Parathyroid adenoma (tissue), 2 donors: Measurements from ENCODE around the gene GCNT1.

Experiments used
- H2AFZ ChIP-seq: fragments of 300-600 bp; sonication (generic); one replicate; pipeline ENCODE4 v1.7.0; 2017; ENCODE audit warnings: antibody characterized with exemption, mild to moderate bottlenecking
- H3K27ac ChIP-seq: fragments of 300-600 bp; sonication (generic); one replicate; pipeline ENCODE4 v1.7.0; 2017
- H3K27me3 ChIP-seq: fragments of 300-600 bp; sonication (generic); one replicate; pipeline ENCODE4 v1.7.0; 2017; ENCODE audit warnings: low read length; ENCODE audit not compliant: control insufficient read depth, insufficient read depth
- H3K36me3 ChIP-seq: fragments of 300-600 bp; sonication (generic); one replicate; pipeline ENCODE4 v1.7.0; 2017; ENCODE audit warnings: low read length; ENCODE audit not compliant: control insufficient read depth, insufficient read depth
- H3K4me1 ChIP-seq: fragments of 300-600 bp; sonication (generic); one replicate; pipeline ENCODE4 v1.7.0; 2017; ENCODE audit warnings: control low read depth
- H3K4me2 ChIP-seq: fragments of 300-600 bp; sonication (generic); one replicate; pipeline ENCODE4 v1.7.0; 2017; ENCODE audit warnings: low read length
- H3K4me3 ChIP-seq: fragments of 300-600 bp; sonication (generic); one replicate; pipeline ENCODE4 v1.7.0; 2017; ENCODE audit warnings: low read depth, low read length
- H3K79me2 ChIP-seq: fragments of 300-600 bp; sonication (generic); one replicate; pipeline ENCODE4 v1.7.0; 2017; ENCODE audit warnings: control low read depth
- H3K9ac ChIP-seq: fragments of 300-600 bp; sonication (generic); one replicate; pipeline ENCODE4 v1.7.0; 2017; ENCODE audit warnings: mild to moderate bottlenecking
- H3K9me3 ChIP-seq: fragments of 300-600 bp; sonication (generic); one replicate; pipeline ENCODE4 v1.7.0; 2017; ENCODE audit warnings: low read length; ENCODE audit not compliant: control insufficient read depth
- CTCF ChIP-seq: fragments of 300-600 bp; sonication (generic); IDR thresholded peaks from one replicate; pipeline ENCODE4 v1.7.0; 2017; ENCODE audit warnings: antibody characterized with exemption, mild to moderate bottlenecking
- donor health status: primary hyperparathyroidism.

Gene GCNT1

GRCh38 chr9:76553680-76554079 lies 94.7 kb downstream of the GCNT1 start:
- Histone ChIP-seq H3K9me3 (no peaks in the 10 kb centered on the region), H3K4me2 (no peak overlapping the region), H3K27me3 (no peaks in the 10 kb centered on the region), H2AFZ (no peak overlapping the region), H3K79me2 (no peaks in the 10 kb centered on the region), H3K36me3 (no peaks in the 10 kb centered on the region), H3K9ac (no peak overlapping the region), H3K27ac (no peak overlapping the region), H3K4me1 (no peaks in the 10 kb centered on the region), H3K4me3 (no peak overlapping the region)
- TF ChIP-seq CTCF = no peak
